Astrocyte of the hippocampus (primary cell): ENCODE results near the gene NFE2L2.
"Not testable (repeated sequence)": the region's sequence is repeated elsewhere in the genome, so short reads cannot be mapped to it uniquely, and the experiment has no call there.

ENCODE experiments used
- DNase-seq: peaks from one replicate; pipeline ENCODE4 v3.0.0; 2011; ENCODE audit warnings: low read depth, low spot score

Gene NFE2L2

GRCh38 chr2:177195194-177195593, 69.3 kb downstream of the NFE2L2 start:
- no peak for DNase-seq

- DNase-seq: no peak
Observed at GRCh38 chr2:177193240-177193639, 71.3 kb downstream of the NFE2L2 start.

DNA sequence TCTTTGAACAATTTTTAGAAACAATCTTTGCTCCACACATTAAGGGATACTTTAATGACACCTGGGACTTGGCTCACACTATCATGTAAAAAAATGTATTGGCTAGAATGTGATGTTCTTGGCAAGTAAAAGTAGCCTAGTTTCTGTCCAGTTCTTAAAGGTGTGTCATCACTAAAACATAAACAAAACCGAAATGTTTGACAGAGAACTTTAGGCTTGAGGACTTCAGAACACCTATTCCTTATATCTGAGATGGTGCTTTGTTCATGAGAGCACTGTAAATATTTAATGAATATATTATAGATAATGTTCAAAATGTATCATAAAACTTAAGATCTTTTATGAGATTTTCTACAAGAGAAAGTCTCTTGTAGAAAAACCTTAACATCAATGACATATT, 71.7 kb downstream of the NFE2L2 start:
- DNase-seq: no peak

GRCh38 chr2:177190941-177191340, 73.6 kb downstream of the NFE2L2 start:
- no peak for DNase-seq

DNA sequence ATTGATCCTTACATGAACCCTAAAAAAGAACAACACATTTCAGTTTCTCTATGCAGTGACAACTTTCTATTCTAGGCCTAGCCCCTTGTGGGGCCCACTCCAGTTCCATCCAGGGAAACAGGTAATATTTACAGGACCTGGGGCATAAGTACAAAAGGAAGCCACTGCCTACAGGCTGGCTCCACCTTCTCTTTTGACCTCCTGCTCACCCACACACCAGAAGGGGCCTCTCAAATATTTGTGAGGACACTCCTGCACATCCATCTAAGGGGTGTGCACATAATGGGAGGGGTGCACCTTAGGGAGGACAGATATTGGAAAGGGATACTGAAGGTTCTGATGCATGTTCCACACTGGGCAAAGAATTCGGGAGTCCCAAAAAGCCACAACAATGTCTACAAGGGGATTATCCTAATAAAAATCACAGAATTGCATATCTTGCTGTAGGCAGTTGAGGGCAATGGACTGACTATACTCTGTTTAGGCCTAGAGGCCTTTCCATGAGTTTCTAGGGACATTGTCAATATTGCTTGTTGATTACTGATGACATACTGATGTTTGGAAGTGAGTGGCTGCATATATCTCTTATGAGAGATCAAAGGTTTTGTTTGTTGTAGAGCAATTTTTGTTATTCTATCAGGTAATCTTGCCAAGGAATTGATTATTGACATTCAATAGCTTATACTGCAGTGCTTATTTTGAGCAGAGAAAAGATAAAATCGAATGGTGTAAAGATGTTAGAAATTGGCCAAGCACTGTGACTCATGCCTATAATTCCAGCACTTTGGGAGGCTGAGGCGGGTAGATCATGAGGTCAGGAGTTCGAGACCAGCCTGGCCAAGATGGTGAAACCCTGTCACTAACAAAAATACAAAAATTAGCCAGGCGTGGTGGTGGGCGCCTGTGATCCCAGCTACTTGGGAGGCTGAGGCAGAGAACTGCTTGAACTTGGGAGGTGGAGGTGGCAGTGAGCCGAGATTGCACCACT, 75.8 kb downstream of the NFE2L2 start:
- DNase-seq: no peak

- DNase-seq: no peak
Observed at GRCh38 chr2:177187631-177188312, 76.8 kb downstream of the NFE2L2 start.

DNA sequence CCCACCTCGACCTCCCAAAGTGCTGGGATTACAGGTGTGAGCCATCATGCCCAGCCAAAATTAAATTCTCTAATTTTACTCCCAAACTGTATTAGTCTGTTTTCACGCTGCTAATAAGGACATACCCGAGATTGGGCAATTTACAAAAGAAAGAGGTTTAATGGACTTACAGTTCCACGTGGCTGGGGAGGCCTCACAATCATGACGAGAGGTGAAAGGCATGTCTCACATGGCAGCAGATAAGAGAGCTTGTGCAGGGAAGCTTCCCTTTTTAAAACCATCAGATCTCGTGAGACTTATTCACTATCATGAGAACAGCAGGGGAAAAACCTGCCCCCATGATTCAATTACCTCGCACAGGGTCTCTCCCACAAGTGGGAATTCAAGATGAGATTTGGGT, 78.5 kb downstream of the NFE2L2 start:
- not testable (repeated sequence) for DNase-seq

DNA sequence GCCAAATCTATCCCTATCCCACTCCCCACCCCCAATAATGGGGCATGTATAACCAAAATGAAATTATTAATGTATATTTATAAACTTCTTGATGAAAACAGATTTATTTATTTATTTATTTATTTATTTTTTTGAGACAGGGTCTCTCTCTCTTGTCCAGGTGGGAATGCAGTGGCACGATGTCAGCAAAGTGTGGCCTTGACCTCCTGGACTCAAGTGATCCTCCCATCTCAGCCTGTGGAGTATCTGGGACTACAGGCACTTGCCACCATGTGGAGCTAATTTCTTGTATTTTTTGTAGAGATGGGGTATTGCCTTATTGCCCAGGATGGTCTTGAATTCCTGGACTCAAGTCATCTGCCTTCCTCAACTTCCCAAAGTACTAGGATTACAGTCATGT, 79.9 kb downstream of the NFE2L2 start:
- DNase-seq: no peak

DNA sequence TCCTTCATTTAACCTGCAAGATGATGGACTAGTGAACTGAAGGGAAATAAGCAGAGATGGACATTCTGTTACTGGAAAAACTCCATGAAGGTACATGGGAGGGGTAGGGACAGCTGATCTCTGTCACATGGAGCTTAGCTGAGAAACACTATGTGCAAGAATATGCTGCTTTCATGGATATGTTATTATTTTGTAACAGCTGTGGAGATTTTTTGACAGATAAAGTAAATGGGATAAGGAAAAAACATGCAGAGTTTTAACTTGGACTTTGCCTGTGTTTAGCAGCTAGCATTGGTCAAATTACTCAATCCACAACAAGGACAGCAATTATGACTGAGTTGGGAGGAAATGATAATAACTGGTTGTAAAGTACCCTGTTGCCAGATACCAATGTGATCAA, 80.7 kb downstream of the NFE2L2 start:
- DNase-seq: no peak
